Fibroblast of skin of right quadriceps (primary cell): ENCODE data around the gene SOCS1.

ENCODE experiments used
- DNase-seq: peaks from one replicate; pipeline ENCODE4 v3.0.0-alpha.2; 2013

Gene SOCS1

DNA sequence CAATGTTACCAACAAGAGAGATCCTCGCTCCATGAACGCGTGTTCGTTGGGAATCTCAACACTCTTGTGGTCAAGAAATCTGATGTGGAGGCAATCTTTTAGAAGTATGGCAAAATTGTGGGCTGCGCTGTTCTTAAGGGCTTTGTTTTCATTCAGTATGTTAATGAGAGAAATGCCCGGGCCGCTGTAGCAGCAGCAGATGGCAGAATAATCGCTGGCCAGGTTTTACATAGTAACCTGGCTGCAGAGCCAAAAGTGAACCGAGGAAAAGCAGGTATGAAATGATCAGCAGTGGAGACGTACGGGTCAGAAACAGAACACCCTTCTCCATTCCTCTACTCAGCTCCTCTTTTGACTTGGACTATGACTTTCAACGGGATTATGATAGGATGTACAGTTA is 13.3 kb downstream of the SOCS1 start:
- no peak for DNase-seq

- DNase-seq: no peak
Observed at GRCh38 chr16:11241480-11242204, 14.4 kb downstream of the SOCS1 start.

- no peak for DNase-seq
Observed at GRCh38 chr16:11240636-11241473, 15.1 kb downstream of the SOCS1 start.

DNA sequence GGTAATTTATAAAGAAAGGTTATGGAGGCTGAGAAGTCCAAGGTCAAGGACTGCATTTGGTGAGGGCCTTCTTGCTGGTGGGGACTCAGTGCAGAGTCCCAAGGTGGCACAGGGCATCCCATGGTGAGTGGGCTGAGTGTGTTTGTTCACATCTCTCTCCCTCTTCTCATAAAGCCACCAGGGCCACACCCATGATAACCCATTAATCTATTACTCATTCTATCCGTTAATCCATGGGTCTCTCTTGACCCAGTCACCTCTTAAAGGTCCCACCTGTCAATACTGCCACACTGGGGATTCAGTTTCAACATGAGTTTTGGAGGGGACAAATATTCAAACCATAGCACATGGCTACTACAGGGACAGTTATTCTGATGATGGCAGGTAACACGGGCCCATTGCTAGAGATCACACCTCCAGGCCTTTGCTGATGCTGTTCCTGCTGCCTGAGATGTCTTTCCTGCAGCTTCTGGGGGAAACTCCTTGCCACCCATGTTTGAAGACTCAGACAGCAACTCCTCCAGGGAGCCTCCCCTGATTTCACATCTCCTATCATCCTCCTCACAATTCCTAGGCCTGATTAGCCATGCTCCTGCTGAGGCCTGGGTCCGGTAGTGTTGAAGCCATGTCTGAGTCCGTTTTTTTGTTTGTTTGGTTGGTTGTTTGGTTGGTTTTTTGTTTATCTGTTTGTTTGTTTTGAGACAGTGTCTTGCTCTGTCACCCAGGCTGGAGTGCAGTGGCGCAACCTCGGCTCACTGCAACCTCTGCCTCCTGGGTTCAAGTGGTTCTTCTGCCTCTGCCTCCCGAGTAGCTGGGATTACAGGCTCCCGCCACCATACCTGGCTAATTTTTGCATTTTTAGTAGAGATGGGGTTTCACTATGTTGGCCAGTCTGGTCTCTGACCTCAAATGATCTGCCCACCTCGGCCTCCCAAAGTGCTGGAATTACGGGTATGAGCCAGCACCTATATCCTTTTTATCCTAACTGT is 16.1 kb downstream of the SOCS1 start:
- no peak for DNase-seq

GRCh38 chr16:11238272-11239202 is 17.5 kb downstream of the SOCS1 start:
- no peak for DNase-seq

DNA sequence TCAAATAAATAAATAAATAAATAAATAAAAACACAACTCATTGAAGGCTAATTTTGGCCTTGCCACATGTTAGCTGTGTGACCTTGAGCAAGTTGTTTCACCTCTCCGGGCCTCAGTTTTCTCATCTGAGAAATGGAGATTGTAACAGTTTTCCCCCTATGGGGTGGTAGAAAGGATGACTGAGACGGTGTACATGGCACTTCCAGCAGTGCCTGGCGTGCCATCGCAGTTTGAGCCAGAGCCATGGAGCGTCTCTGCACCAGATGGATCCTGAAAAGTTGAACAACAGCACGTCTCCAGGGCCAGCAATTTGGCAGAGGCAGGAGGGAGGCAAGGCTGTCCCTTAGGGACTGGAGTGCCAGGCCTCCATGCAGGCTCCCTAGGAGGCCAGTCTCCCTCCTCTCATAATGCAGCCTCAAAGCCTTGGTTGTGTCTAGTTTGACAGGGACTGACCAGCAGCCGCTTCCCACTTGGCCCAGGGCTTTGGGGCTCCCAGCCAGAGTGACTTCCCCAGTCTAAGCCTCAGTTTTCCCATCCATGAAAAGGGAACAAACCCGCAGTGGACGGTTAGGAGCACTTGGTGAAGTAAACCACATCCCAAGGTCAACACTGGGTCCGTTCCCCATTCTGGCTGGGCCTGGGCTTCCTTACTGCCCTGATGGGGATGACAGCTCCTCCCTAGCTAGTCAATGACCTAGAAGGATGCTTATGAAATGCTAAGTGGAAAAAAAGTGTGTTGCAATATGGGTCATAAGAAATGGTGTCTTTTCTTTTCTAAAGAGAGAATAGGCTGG is 19.3 kb downstream of the SOCS1 start:
- no peak for DNase-seq

- no peak for DNase-seq
Observed at GRCh38 chr16:11235703-11235991, 20.4 kb downstream of the SOCS1 start.

DNA sequence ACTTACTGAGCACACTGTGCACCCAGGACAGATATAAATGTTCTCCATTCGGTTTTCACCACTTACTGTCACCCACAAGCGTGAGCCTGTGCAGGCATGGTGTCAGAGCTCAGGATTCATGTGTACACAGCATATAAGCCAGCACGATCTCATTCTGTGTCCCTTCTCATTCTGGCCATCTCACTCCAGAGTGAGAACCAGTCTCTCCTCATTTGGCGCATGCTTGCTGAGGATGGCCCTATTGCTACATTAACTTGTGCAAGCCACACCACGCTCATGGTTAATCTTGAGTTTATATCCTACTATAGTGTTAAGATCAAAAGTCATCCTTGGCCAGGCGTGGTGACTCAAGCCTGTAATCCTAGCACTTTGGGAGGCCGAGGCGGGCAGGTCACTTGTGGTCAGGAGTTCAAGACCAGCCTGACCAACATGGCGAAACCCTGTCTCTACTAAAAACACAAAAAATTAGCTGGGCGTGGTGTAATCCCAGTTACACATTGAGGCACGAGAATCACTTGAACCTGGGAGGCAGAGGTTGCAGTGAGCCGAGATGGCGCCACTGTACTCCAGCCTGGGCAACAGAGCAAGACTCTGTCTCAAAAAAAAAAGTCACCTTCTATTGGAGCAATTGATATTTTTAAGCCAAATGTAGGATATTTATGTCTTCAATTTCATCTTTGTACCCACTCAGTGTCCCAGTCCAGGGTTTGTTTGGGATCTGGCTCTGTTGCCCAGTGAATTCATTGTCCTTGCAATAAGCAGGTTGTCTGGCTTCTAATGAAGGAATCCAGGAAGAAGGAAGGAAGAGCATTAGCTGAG is 20.9 kb downstream of the SOCS1 start:
- no peak for DNase-seq

DNA sequence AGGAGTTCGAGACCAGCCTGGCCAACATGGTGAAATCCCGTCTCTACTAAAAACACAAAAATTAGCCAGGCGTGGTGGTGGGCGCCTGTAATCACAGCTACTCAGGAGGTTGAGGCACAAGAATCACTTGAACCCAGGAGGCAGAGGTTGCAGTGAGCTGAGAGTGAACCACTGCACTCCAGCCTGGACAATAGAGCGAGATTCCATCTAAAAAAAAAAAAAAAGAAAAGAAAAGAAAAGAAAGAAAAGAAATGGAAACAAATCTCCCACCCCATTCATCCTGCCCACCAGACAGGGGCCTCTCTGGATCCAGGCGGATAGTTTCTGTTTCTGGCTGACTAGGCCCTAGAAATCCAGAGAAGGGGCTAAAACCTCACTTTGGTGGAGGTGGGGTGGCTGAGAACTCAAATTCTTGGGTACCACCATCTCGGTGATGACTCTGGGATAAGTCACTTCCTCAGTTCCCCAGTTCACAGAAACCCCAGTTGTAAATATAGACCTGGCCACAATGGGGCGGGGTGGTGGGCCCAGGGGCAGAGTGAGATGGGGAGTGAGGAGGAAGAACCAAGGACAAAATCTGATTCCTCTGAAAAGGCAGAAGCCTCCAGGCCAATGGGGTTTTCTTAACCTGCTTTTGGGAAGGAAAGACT is 22.2 kb downstream of the SOCS1 start:
- no peak for DNase-seq

DNA sequence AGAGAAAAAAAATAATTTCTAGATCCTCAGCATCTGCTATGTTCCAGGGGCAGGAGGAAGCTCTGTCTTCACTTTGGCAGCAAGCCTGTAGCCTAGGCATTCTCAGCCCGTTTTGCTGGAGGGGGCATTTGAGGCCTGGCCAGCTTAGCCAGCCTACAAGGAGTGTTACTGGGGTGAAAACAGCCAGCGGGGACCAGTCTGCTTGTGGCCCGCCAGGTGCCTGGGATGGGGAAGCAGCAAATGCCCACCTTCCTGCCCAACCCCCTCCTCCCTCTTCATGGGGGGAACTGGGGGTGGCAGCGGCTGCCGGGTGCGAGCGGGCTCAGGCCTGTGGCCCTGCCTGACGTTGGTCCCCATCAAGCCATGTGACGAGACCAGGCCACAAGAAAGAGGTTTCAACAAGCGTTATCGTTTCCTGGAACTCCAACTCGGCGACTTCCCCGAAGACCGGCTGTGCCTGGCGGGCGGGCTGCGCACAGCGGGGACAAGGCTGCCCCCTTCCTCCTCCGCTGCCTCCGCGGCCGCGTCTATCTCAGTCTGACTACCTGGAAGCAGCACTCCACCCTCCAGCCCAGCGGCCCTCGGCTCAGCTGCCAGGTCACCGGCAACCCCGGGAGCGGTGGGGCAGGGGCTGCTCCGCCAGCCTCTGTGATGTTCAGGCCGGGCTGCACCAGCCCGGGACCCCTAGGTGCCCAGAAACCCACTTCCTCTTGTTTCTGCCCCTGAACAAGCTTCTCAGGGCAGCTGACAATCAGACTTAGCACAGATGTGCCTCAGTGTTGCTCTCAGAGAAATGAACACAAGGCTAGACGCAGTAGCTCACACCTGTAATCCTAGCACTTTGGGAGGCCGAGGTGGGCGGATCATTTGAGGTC is 22.9 kb downstream of the SOCS1 start:
- DNase-seq: no peak

DNA sequence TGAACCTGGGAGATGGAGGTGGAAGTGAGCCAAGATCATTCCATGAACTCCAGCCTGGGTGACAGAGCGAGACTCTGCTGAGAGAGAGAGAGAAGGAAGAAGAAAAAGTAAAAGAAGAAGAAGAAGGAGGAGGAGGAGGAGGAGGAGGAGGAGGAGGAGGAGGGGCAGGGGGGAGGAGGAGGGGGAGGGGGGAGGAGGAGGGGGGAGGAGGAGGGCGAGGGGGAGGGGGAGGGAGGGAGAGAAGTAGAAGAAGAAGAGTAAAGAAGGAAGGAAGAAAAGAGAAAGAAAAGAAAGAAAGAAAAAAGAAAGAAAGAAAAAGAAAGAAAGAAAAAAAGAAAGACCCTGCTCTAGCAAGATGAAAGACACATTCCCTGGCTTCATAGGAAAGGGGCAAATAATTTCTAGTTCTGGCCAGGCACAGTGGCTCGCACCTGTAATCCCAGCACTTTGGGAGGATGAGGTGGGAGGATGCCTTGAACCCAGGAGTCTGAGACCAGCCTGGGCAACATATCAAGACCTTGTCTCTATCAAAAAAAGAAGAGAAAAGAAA is 23.6 kb downstream of the SOCS1 start:
- DNase-seq: no peak

- DNase-seq: no peak
Observed at GRCh38 chr16:11231367-11231970, 24.5 kb downstream of the SOCS1 start.

- no peak for DNase-seq
Observed at GRCh38 chr16:11229906-11230305, 26.1 kb downstream of the SOCS1 start.

DNA sequence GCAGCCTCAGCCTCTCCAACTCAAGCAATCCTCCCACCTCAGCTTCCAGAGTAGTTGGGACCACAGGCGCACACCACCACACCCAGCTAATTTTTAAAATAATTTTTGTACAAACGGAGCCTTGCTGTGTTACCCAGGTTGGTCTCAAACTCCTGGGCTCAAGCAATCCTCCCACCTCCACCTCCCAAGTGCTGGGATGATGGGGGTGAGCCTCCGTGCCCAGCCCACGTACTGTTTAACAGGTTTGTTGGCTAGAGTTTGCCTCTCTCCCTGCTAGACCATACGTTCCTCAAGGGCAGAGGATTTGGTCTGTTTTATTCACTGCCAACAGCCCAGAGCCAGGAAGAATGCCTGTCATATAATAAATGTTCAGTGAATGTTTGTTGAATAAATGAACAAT is 26.6 kb downstream of the SOCS1 start:
- DNase-seq: no peak

DNA sequence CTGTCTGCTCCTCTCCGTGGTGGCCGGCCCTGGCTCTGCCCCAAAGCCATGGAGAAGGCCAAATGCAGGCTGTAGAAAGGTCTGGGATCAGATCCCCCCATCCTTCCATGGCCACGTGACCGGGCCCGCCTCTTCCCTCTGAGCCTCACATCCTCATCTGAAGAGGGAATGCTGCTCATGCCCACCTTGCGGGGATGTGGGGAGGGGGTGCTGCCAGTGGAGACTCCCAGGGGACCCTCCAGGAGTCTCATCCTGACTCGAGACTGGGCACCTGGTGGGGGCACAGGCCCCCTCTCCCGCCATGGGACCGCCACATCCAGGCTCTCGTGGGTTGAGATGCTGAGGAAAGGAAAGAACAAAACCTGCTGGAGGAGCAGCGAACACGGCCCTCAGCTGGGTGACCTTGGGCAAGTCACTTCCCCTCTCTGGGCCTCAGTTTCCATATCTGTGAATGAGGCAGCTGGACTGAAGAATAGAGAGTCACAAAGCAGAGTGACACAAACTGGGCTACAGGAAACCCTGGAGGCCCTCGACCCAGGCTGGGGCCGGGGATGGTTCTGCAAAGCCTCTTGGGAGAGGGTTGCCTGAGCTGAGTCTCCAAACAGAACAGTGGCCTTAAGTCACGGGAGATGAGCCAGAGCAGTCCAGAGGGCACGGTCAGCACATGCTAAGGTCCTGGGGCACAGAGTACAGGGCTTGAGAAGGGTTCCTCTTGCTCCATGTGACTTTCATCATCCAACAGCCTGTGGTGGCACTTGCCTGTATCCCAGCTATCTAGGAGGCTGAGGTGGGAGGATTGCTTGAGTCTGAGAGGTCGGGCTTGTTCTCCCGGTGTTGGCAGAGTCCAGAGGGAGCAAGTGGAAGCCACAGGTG is 30.1 kb downstream of the SOCS1 start:
- DNase-seq: no peak

- no peak for DNase-seq
Observed at GRCh38 chr16:11224894-11225676, 30.9 kb downstream of the SOCS1 start.
